Effector memory CD4-positive, alpha-beta T cell (primary cell): ENCODE results near the gene MTMR3.

Source experiments
- DNase-seq, 3 donors: peaks; one replicate each; pipeline ENCODE4 v3.0.0-alpha.2; 2020
- H3K27ac ChIP-seq: 2 replicates; pipeline ENCODE4 v1.7.0; 2013; ENCODE audit warnings: mild to moderate bottlenecking, low read length, moderate library complexity; ENCODE audit not compliant: insufficient read depth, poor library complexity, severe bottlenecking
- H3K27me3 ChIP-seq: replicated peaks from 2 replicates; pipeline ENCODE4 v1.7.0; 2013; ENCODE audit warnings: mild to moderate bottlenecking, low read length; ENCODE audit not compliant: insufficient read depth, control insufficient read depth, poor library complexity, severe bottlenecking
- H3K36me3 ChIP-seq: 2 replicates; pipeline ENCODE4 v1.7.0; 2013; ENCODE audit warnings: mild to moderate bottlenecking, low read length, moderate library complexity; ENCODE audit not compliant: control insufficient read depth, insufficient read depth
- H3K4me1 ChIP-seq: 2 replicates; pipeline ENCODE4 v1.7.0; 2013; ENCODE audit warnings: low read length, mild to moderate bottlenecking; ENCODE audit not compliant: control insufficient read depth, insufficient read depth, poor library complexity, severe bottlenecking
- H3K4me3 ChIP-seq: 2 replicates; pipeline ENCODE4 v1.7.0; 2013; ENCODE audit warnings: low read length, low read depth, mild to moderate bottlenecking; ENCODE audit not compliant: insufficient read depth, poor library complexity, severe bottlenecking
- H3K9me3 ChIP-seq: 2 replicates; pipeline ENCODE4 v1.7.0; 2013; ENCODE audit warnings: mild to moderate bottlenecking, low read length, moderate library complexity; ENCODE audit not compliant: control insufficient read depth

MTMR3 gene

GRCh38 chr22:29975494-29975893 is 92.5 kb downstream of the MTMR3 start:
- H3K27ac ChIP-seq, result no peak overlapping the region
- DNase-seq, result no peak
- no peaks in the 10 kb centered on the region for H3K27me3 ChIP-seq
- H3K4me1 ChIP-seq, result no peaks in the 10 kb centered on the region
- no peaks in the 10 kb centered on the region for H3K9me3 ChIP-seq
- no peak overlapping the region for H3K4me3 ChIP-seq
- H3K36me3 ChIP-seq, result peaks cover 14% of the 10 kb centered on the region

DNA sequence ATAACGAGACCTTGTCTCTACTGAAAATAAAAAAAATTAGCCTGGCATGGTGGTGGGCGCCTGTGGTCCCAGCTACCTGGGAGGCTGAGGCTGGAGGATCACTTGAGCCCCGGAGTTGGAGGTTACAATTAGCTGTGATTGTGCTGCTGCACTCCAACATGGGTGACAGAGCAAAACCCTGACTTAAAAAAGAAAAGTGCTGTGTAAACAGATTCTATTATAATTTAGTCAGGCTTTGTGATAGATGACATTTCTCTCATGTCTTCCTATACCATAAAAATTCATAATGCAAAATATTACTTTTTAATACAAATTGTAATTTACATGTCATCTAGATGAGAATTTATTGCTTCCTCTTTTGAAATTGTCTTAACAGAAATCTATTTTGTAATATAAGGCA is 94.1 kb downstream of the MTMR3 start:
- no peak overlapping the region for H3K4me3 ChIP-seq
- H3K4me1 ChIP-seq, result no peaks in the 10 kb centered on the region
- peaks cover 12% of the 10 kb centered on the region for H3K36me3 ChIP-seq
- H3K9me3 ChIP-seq, result no peaks in the 10 kb centered on the region
- H3K27me3 ChIP-seq, result no peaks in the 10 kb centered on the region
- DNase-seq, result no peak
- no peak overlapping the region for H3K27ac ChIP-seq

- DNase-seq, result no peak
- no peak overlapping the region for H3K27ac ChIP-seq
- peaks cover 15% of the 10 kb centered on the region for H3K36me3 ChIP-seq
- no peaks in the 10 kb centered on the region for H3K27me3 ChIP-seq
- no peaks in the 10 kb centered on the region for H3K9me3 ChIP-seq
- no peak overlapping the region for H3K4me3 ChIP-seq
- no peaks in the 10 kb centered on the region for H3K4me1 ChIP-seq
These were observed 96.9 kb downstream of the MTMR3 start for GRCh38 chr22:29979777-29980321.

DNA sequence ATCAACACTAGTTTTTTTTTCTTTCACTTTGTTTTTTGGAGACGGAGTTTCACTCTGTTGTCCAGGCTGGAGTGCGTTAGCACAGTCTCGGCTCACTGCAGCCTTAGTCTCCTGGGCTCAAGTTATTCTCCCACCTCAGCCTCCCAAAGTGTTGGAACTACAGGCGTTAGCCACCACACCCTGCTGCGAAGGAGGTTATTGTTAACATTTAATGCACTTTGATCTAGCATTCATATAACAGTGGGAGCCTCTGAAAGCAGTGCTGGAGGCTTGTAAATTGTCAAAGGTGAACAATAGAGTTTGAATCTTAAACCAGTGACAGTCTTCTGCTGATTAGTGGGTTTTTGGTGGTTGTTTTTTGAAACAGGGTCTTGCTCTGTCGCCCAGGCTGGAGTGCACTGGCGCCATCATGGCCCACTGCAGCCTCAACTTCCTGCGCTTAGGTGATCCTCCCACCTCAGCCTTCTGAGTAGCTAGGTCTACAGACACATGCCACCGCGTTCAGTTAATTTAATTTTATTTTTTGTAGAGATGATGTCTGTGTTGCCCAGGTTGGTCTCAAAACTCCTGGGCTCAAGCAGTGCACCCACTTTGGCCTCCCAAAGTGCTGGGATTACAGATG is 100.4 kb downstream of the MTMR3 start:
- no peak for DNase-seq
- peaks cover 22% of the 10 kb centered on the region for H3K36me3 ChIP-seq
- no peak overlapping the region for H3K27ac ChIP-seq
- H3K4me1 ChIP-seq, result no peaks in the 10 kb centered on the region
- no peak overlapping the region for H3K4me3 ChIP-seq
- no peaks in the 10 kb centered on the region for H3K9me3 ChIP-seq
- no peaks in the 10 kb centered on the region for H3K27me3 ChIP-seq

- DNase-seq, result no peak
These were observed 102.9 kb downstream of the MTMR3 start for GRCh38 chr22:29985912-29986311.

DNA sequence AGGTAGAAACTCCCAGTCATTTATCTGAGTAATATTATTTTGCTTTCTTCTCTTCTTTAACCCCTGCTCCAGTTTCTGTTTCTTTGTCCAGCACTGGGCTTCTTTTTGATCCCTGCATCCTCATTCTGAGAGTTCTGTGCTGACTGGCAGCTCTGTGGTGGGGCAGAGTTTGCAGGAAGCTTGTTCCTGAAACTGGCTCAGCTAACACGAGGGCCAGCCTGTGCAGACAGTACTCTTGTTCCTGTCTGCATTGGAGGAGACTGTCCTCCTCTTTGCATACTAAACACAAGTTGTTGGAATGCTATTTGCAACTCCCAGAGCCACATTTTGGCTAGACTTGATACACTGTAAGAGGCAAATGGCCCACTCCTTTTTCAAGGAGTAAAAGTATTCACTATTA is 104.2 kb downstream of the MTMR3 start:
- no peak overlapping the region for H3K4me3 ChIP-seq
- no peak for DNase-seq

More at GRCh38 chr22:29985912-29986311, 102.9 kb downstream of the MTMR3 start:
- H3K9me3 ChIP-seq, result no peaks in the 10 kb centered on the region
- H3K27me3 ChIP-seq, result no peaks in the 10 kb centered on the region
- peaks cover 17% of the 10 kb centered on the region for H3K36me3 ChIP-seq
- H3K4me1 ChIP-seq, result no peaks in the 10 kb centered on the region
- H3K4me3 ChIP-seq, result no peak overlapping the region
- H3K27ac ChIP-seq, result no peak overlapping the region

DNA sequence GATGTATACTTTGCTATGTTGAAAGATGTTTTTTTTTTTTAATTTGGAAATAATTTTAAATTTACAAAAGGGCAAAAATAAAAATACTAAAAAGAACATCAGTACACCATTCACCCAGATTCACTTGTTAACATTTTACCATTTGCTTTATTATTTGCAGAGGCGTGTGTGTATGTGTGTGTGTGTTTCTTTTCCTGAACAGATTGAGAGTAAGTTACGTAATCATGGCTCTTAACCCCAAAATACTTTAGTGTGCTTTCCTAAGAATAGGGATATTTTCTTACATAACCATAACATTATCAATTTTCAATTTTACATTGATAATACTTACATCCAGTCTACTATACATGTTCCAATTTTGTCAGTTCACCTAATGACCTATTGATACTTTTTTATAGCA is 105.7 kb downstream of the MTMR3 start:
- no peak overlapping the region for H3K4me3 ChIP-seq
- H3K27ac ChIP-seq, result no peak overlapping the region
- H3K36me3 ChIP-seq, result peaks cover 22% of the 10 kb centered on the region
- no peaks in the 10 kb centered on the region for H3K4me1 ChIP-seq
- no peaks in the 10 kb centered on the region for H3K9me3 ChIP-seq
- no peak for DNase-seq
- no peaks in the 10 kb centered on the region for H3K27me3 ChIP-seq

More for the DNA sequence above, 104.2 kb downstream of the MTMR3 start:
- Histone ChIP-seq H3K27ac (no peak overlapping the region), H3K9me3 (no peaks in the 10 kb centered on the region), H3K4me1 (no peaks in the 10 kb centered on the region), H3K36me3 (peaks cover 19% of the 10 kb centered on the region), H3K27me3 (no peaks in the 10 kb centered on the region)

- Histone ChIP-seq H3K36me3 (peaks cover 22% of the 10 kb centered on the region), H3K9me3 (no peaks in the 10 kb centered on the region), H3K27me3 (no peaks in the 10 kb centered on the region), H3K4me1 (no peaks in the 10 kb centered on the region), H3K4me3 (no peak overlapping the region), H3K27ac (no peak overlapping the region)
- no peak for DNase-seq
These were observed 106.5 kb downstream of the MTMR3 start for GRCh38 chr22:29989446-29989845.

DNA sequence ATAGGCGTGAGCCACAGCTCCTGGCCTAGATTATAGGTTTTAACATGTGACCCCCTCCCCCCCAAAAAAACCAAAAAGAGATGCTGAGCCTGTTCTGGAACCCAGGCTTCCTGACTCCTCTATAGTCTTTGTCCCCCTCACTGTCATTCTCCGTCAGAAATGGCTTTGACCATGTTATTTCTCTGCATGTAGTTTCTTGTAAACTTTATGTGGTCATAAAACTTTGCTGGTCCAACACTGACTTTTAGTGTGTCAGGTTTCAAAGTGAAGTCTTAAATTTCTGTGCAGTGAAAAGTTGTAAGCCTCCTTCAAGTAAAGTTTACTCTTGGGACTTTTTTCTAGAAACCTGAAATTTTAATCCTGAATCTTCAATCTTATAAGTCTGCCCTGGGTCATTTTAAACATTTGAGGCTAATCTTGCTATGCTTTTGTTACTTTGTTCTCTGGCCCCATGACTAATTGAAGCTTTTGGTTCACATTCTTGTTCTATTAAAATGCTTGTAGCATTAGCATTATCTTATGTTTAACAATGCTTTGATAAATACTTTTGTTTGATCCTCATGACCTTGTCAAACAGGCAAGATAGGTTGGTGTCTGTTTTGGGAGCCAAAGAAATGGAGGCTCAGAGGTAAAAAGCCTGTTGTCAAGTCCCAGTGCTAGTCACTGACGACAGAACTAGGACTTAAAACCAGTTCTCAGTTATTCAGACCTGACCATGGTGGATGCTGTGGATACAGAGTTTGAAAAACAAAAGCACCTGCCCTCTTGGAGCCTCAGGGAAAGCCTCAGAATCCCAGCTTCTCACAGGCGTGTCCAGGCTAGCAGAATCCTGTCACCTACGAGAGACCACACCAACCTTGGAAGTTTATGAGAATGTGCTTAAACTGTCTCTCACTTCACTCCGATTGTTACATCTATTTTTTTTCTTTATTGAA is 109.6 kb downstream of the MTMR3 start:
- Histone ChIP-seq H3K4me1 (no peaks in the 10 kb centered on the region), H3K27ac (no peak overlapping the region), H3K36me3 (peaks cover 20% of the 10 kb centered on the region), H3K4me3 (no peak overlapping the region), H3K9me3 (no peaks in the 10 kb centered on the region), H3K27me3 (no peaks in the 10 kb centered on the region)
- no peak for DNase-seq
